Activated CD8-positive, alpha-beta memory T cell treated with anti-CD3 and anti-CD28 coated beads, Interleukin-2, amount 50 U/mL, for 24 hours (primary cell): ENCODE results near the gene RNF144A.

Experiments used
- DNase-seq: peaks from one replicate; pipeline ENCODE4 v3.0.0-alpha.2; 2020; ENCODE audit errors: extremely low read depth

Gene RNF144A

GRCh38 chr2:7044253-7045250 is 127.3 kb downstream of the RNF144A start:
- DNase-seq = peak; percentile 19

GRCh38 chr2:7045601-7046590 is 128.7 kb downstream of the RNF144A start:
- DNase-seq = no peak

- DNase-seq = no peak
Observed at GRCh38 chr2:7047661-7048060, 130.4 kb downstream of the RNF144A start.

- DNase-seq = no peak
Observed at GRCh38 chr2:7048762-7049294, 131.6 kb downstream of the RNF144A start.

- DNase-seq = no peak
Observed at GRCh38 chr2:7052404-7052803, 135.2 kb downstream of the RNF144A start.

GRCh38 chr2:7053650-7054265 is 136.5 kb downstream of the RNF144A start:
- DNase-seq = no peak

GRCh38 chr2:7057865-7058400 is 140.7 kb downstream of the RNF144A start:
- DNase-seq = no peak

- DNase-seq = no peak
Observed at GRCh38 chr2:7060156-7060555, 142.9 kb downstream of the RNF144A start.

GRCh38 chr2:7060631-7061449 is 143.6 kb downstream of the RNF144A start:
- no peak for DNase-seq

GRCh38 chr2:7061450-7061789 is 144.2 kb downstream of the RNF144A start:
- no peak for DNase-seq

- no peak for DNase-seq
Observed at GRCh38 chr2:7061921-7062320, 144.7 kb downstream of the RNF144A start.

GRCh38 chr2:7063789-7064188 is 146.6 kb downstream of the RNF144A start:
- DNase-seq = no peak

GRCh38 chr2:7068457-7068856 is 151.2 kb downstream of the RNF144A start:
- no peak for DNase-seq

GRCh38 chr2:7070483-7070882 is 153.3 kb downstream of the RNF144A start:
- no peak for DNase-seq

- DNase-seq = no peak
Observed at GRCh38 chr2:7071154-7071553, 153.9 kb downstream of the RNF144A start.

- DNase-seq = no peak
Observed at GRCh38 chr2:7071916-7072556, 154.8 kb downstream of the RNF144A start.

GRCh38 chr2:7073901-7074300 is 156.7 kb downstream of the RNF144A start:
- no peak for DNase-seq

GRCh38 chr2:7075834-7076233 is 158.6 kb downstream of the RNF144A start:
- no peak for DNase-seq

GRCh38 chr2:7077660-7078267 is 160.6 kb downstream of the RNF144A start:
- DNase-seq = no peak
